Tibial nerve (tissue), 3 donors: ENCODE results near the gene CYTH4.

Source experiments
- CTCF ChIP-seq, 5 experiments: fragments of 200-600 bp in 3 of 5; fragments of 450-650 bp in 2 of 5; sonication (generic) in 3 of 5; IDR thresholded peaks; one replicate each; pipeline ENCODE4 v1.5.1; 2016 to 2019; ENCODE audit warnings: antibody characterized with exemption in 5 of 5, mild to moderate bottlenecking in 3 of 5, moderate library complexity in 2 of 5
- POLR2A ChIP-seq, 2 donors: fragments of 450-650 bp; IDR thresholded peaks; one replicate each; pipeline ENCODE4 v1.6.1; 2017; ENCODE audit warnings: antibody characterized with exemption in 2 of 2, mild to moderate bottlenecking in 2 of 2, moderate library complexity in 2 of 2

DNA sequence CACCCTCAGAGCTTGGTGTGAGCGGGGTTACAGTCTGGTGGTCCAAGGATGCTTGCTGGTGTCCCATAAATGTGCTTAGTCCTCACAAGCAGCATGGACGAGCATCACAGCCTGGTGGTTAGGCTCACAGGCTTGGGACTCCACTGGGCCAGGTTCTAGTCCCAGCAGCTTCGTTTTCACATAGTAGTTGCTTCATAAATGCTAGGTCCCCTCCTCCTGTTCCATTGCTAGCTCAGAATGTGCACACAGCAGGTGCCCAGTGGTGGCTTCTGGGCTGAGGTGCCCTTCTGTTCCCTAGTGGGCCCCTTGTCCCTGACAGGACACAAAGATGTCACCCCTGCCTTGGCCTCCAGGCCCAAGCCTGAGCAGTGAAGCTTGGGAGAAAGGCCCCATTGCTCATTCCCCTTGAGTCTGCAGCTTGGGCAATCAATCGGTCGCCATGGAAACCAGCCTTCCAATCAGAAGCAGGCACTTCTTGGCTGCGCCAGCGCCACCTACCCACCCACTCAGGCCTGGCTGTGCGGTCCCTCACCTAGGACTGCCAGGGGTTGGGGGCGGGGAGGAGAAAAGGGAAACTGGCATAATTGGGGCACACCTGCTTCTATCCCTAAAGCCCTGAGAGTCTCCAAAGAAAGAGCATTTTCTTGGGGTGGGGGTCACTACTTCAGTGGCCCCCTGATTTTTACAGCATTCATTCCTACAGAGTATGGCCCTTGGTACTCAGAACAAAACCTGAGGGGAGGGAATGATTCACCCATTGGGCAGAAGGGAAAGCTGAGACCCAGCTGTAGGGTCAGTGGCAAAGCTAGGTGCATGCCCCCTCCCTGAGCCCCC lies 48.1 kb downstream of the CYTH4 start:
- TF ChIP-seq POLR2A (IDR thresholded peaks at IDR 0.05) (no peak), CTCF (IDR thresholded peaks at IDR 0.05) (no peak)
